Parathyroid adenoma (tissue), 2 donors: Measurements from ENCODE around the gene LYAR.
"Not testable (repeated sequence)": the region's sequence is repeated elsewhere in the genome, so short reads cannot be mapped to it uniquely, and the experiment has no call there.

Source experiments
- H2AFZ ChIP-seq: fragments of 300-600 bp; sonication (generic); one replicate; pipeline ENCODE4 v1.7.0; 2017; ENCODE audit warnings: antibody characterized with exemption, mild to moderate bottlenecking
- H3K27ac ChIP-seq: fragments of 300-600 bp; sonication (generic); one replicate; pipeline ENCODE4 v1.7.0; 2017
- H3K27me3 ChIP-seq: fragments of 300-600 bp; sonication (generic); one replicate; pipeline ENCODE4 v1.7.0; 2017; ENCODE audit warnings: low read length; ENCODE audit not compliant: control insufficient read depth, insufficient read depth
- H3K36me3 ChIP-seq: fragments of 300-600 bp; sonication (generic); one replicate; pipeline ENCODE4 v1.7.0; 2017; ENCODE audit warnings: low read length; ENCODE audit not compliant: control insufficient read depth, insufficient read depth
- H3K4me1 ChIP-seq: fragments of 300-600 bp; sonication (generic); one replicate; pipeline ENCODE4 v1.7.0; 2017; ENCODE audit warnings: control low read depth
- H3K4me2 ChIP-seq: fragments of 300-600 bp; sonication (generic); one replicate; pipeline ENCODE4 v1.7.0; 2017; ENCODE audit warnings: low read length
- H3K4me3 ChIP-seq: fragments of 300-600 bp; sonication (generic); one replicate; pipeline ENCODE4 v1.7.0; 2017; ENCODE audit warnings: low read depth, low read length
- H3K79me2 ChIP-seq: fragments of 300-600 bp; sonication (generic); one replicate; pipeline ENCODE4 v1.7.0; 2017; ENCODE audit warnings: control low read depth
- H3K9ac ChIP-seq: fragments of 300-600 bp; sonication (generic); one replicate; pipeline ENCODE4 v1.7.0; 2017; ENCODE audit warnings: mild to moderate bottlenecking
- H3K9me3 ChIP-seq: fragments of 300-600 bp; sonication (generic); one replicate; pipeline ENCODE4 v1.7.0; 2017; ENCODE audit warnings: low read length; ENCODE audit not compliant: control insufficient read depth
- TF ChIP-seq, protein P1 (sequence below): fragments of 300-600 bp; sonication (generic); IDR thresholded peaks from one replicate; pipeline ENCODE4 v1.7.0; 2017; ENCODE audit warnings: antibody characterized with exemption, mild to moderate bottlenecking
- donor health status: primary hyperparathyroidism.

LYAR gene

DNA sequence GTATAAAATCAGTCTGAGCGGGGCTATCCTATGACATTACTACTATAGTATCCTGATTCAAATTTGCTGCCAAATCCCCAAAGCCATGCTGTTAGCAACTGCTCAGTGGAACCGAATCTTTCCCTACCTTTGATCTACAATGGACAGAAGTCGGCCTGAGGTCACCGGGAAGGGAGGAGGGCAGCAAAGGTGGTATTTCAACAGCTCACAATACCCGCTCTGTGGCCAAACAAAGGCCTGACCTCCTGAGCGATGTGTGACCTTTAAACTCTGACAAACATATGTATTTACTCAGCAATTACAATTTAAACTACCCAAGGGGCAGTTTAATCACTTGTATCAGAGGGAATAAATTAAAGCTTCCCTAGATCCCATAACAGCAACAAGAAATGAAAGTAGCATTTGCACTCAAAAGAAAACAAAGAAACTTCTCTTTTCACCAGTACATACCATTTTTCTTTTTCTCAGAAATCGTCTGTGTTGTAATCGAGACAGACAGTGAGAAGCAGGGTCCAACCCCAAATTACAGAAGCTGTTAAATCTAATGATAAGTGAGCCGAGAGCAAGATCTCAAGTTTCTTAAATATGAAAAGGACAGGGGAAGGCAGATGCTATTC is 30.4 kb downstream of the LYAR start:
- TF ChIP-seq, protein P1, sequence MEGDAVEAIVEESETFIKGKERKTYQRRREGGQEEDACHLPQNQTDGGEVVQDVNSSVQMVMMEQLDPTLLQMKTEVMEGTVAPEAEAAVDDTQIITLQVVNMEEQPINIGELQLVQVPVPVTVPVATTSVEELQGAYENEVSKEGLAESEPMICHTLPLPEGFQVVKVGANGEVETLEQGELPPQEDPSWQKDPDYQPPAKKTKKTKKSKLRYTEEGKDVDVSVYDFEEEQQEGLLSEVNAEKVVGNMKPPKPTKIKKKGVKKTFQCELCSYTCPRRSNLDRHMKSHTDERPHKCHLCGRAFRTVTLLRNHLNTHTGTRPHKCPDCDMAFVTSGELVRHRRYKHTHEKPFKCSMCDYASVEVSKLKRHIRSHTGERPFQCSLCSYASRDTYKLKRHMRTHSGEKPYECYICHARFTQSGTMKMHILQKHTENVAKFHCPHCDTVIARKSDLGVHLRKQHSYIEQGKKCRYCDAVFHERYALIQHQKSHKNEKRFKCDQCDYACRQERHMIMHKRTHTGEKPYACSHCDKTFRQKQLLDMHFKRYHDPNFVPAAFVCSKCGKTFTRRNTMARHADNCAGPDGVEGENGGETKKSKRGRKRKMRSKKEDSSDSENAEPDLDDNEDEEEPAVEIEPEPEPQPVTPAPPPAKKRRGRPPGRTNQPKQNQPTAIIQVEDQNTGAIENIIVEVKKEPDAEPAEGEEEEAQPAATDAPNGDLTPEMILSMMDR, result no peak
- no peak overlapping the region for H3K4me3 ChIP-seq
- no peak overlapping the region for H3K27ac ChIP-seq
- H3K27me3 ChIP-seq, result no peaks in the 10 kb centered on the region
- no peak overlapping the region for H3K4me2 ChIP-seq
- H3K79me2 ChIP-seq, result no peaks in the 10 kb centered on the region
- H3K9ac ChIP-seq, result no peak overlapping the region
- H3K9me3 ChIP-seq, result no peaks in the 10 kb centered on the region
- H3K36me3 ChIP-seq, result no peaks in the 10 kb centered on the region
- H3K4me1 ChIP-seq, result no peaks in the 10 kb centered on the region
- no peak overlapping the region for H2AFZ ChIP-seq

DNA sequence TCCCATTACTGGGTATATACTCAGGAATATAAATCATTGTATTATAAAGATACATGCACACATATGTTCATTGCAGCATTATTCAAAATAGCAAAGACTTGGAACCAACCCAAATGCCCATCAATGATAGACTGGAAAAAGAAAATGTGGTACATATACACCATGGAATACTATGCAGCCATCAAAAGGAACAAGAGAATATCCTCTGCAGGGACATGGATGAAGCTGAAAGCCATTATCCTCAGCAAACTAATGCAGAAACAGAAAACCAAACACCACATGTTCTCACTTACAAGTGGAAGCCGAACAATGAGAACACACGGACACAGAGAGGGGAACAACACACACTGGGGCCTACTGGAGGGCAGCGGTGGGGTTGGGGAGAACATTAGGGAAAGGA is 32.2 kb downstream of the LYAR start:
- not testable (repeated sequence) for H3K27me3 ChIP-seq, H3K27ac ChIP-seq, H3K79me2 ChIP-seq, H3K4me2 ChIP-seq, H3K4me1 ChIP-seq, H3K36me3 ChIP-seq, H2AFZ ChIP-seq, H3K9ac ChIP-seq, H3K4me3 ChIP-seq, H3K9me3 ChIP-seq

DNA sequence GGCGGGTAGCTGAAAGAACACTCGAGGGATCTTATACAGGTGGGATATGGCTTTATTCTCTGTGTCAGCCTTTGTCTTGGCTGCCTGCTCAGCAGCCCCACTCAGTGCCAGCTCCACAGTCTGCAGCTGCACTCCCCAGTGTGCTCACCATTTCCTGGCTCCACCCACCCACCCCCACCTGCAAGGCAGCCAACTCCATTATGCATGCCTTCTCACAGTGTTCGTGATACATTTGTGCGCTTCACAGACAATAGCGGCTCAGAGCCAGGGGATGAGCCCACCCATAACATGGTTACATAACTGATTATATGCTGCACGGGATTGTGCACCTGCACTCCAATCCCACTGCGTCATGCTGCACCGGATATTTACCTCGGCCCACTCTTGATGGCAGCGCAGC is 33.2 kb downstream of the LYAR start:
- Histone ChIP-seq H3K27ac (no peak overlapping the region), H3K9ac (no peak overlapping the region), H3K4me3 (no peak overlapping the region), H3K4me1 (no peaks in the 10 kb centered on the region), H3K27me3 (no peaks in the 10 kb centered on the region), H3K9me3 (no peaks in the 10 kb centered on the region), H2AFZ (no peak overlapping the region), H3K36me3 (no peaks in the 10 kb centered on the region), H3K4me2 (no peak overlapping the region), H3K79me2 (no peaks in the 10 kb centered on the region)
- TF ChIP-seq, protein P1, result no peak

DNA sequence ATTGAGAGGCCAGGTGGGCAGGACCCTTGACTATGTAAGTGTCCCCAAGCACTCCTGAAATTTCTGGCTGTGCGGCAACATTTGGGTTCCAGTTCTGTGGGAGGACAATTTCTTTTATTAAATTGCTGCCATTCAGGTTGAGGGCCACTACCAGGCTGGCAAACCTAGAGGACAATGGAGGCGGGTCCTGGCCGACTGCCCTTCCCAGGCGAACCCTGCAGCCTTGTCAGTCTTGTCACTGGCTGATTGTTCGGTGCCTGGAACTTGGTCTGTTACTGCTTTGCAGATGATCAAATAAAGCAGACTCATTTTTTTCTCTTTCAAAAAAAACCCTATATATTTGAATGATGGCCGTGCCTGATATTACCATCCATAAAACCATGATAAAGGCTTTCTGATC is 35.3 kb downstream of the LYAR start:
- Histone ChIP-seq H3K9me3 (no peaks in the 10 kb centered on the region), H3K27ac (no peak overlapping the region), H3K79me2 (no peaks in the 10 kb centered on the region), H3K36me3 (no peaks in the 10 kb centered on the region), H3K27me3 (no peaks in the 10 kb centered on the region), H3K4me3 (no peak overlapping the region), H3K4me1 (no peaks in the 10 kb centered on the region), H2AFZ (no peak overlapping the region), H3K4me2 (no peak overlapping the region), H3K9ac (no peak overlapping the region)
- TF ChIP-seq, protein P1, result no peak

DNA sequence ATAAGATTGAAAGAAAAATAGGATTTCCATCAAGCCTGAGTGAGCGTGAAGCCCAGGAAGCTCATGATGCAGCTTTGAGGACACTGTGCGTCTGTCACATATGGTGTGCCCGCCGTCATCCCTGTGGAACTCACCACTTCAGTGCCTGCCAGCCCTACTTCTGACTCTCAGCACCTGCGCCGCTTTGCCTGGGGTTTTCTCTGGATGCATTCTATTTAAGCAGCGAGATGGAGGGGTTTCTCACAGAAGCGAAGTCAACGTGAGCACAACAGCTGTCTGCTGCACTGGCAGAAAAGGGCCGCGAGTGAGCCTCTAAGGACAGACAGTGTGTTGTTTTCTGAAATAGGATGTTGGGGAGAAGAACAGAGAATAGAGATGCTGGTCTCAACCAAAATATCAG is 35.8 kb downstream of the LYAR start:
- Histone ChIP-seq H3K4me3 (no peak overlapping the region), H3K4me1 (no peaks in the 10 kb centered on the region), H2AFZ (no peak overlapping the region), H3K36me3 (no peaks in the 10 kb centered on the region), H3K79me2 (no peaks in the 10 kb centered on the region), H3K9me3 (no peaks in the 10 kb centered on the region), H3K27me3 (no peaks in the 10 kb centered on the region), H3K27ac (no peak overlapping the region), H3K4me2 (no peak overlapping the region), H3K9ac (no peak overlapping the region)
- TF ChIP-seq, protein P1, result no peak
